Esophagus muscularis mucosa (tissue), 3 donors: ENCODE results near the gene RAB3B.

ENCODE experiments used
- CTCF ChIP-seq, 3 experiments: fragments of 200-600 bp in 2 of 3; fragments of 450-650 bp in 1 of 3; sonication (generic) in 2 of 3; IDR thresholded peaks; one replicate each; pipeline ENCODE4 v1.5.1; 2017 to 2019; ENCODE audit warnings: antibody characterized with exemption in 3 of 3, mild to moderate bottlenecking in 2 of 3, moderate library complexity in 1 of 3
- POLR2A ChIP-seq: fragments of 450-650 bp; IDR thresholded peaks from one replicate; pipeline ENCODE4 v1.6.1; 2017; ENCODE audit warnings: antibody characterized with exemption, moderate library complexity, mild to moderate bottlenecking, low read depth

DNA sequence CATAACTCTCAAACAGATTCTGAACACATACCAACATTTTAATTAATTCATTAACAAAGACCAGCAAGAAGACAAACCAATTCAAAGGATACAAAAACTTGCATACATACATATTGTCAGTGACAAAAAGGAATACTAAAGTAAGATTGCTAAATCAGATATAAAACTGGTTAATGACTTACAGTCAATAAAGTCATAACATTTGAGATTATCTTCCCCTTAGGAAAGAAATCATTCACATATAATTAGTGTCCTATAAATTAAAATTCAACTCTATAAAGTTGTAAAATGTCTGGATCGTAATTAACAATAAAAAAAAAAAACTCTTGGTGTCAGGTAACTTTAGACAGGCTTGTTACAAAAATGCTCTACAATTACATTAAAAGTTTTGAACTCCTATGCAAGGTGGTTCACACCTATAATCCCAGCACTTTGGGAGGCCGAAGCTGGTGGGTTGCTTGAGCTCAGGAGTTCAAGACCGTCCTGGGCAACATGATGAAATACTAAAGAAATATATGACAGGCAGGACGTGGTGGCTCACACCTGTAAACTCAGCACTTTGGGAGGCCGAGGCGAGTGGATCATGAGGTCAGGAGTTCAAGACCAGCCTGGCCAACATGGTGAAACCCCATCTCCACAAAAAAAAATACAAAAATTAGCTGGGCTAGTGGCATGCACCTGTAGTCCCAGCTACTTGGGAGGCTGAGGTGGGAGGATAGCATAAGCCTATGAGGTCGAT is 17.7 kb upstream of the RAB3B start:
- no peak for TF ChIP-seq CTCF (IDR thresholded peaks at IDR 0.05)
- no peak for TF ChIP-seq POLR2A
